Mucosa of descending colon (tissue), 3 donors: ENCODE results near the gene ZSWIM8. TPM values are rescaled to one million over a fixed set of nuclear protein-coding genes. Genes with fewer than 3 reads are reported as not detected.
A peak's percentile ranks its signal among the peaks of the same experiment; 100 is the strongest.

Source experiments
- ATAC-seq: fragments of 200-7000 bp; cut with Tn5 transposase; one replicate; pipeline ENCODE4 v1.9.1; 2020; ENCODE audit warnings: mild to moderate bottlenecking, moderate library complexity
- DNase-seq, 3 donors: peaks; one replicate each; pipeline ENCODE4 v3.0.0-alpha.2; 2020
- H3K36me3 ChIP-seq: fragments of 200-600 bp; one replicate; pipeline ENCODE4 v1.8.0; 2021; ENCODE audit warnings: low read depth, mild to moderate bottlenecking
- H3K4me1 ChIP-seq: fragments of 200-600 bp; one replicate; pipeline ENCODE4 v1.8.0; 2021; ENCODE audit warnings: low read depth, mild to moderate bottlenecking
- H3K4me3 ChIP-seq: fragments of 200-600 bp; one replicate; pipeline ENCODE4 v1.8.0; 2021; ENCODE audit warnings: mild to moderate bottlenecking
- H3K9me3 ChIP-seq: fragments of 200-600 bp; one replicate; pipeline ENCODE4 v1.8.0; 2021; ENCODE audit warnings: mild to moderate bottlenecking
- intact Hi-C, 2 donors: fragments of 100-400 bp; cut with DNase I in 1 of 2; cut with micrococcal nuclease in 1 of 2; formaldehyde crosslinking; loops; one replicate each; pipeline versions ENCODE4 v1.11.0 to v1.11.1; 2022; cut with DNase I, micrococcal nuclease
- total RNA-seq, 3 donors: library from RNA; stranded (reverse); fragmentation: NEBNext Ultra II Directional in 2 of 3; extraction: Animal tissue kit (Norgen Biotek cat#: 25700) in 2 of 3; gene quantifications; one replicate each; pipeline versions ENCODE4 v1.2.1 to v1.2.4, GENCODE V29; 2021 to 2023
- TF ChIP-seq, protein P1 (sequence below): fragments of 200-600 bp; IDR thresholded peaks from one replicate; pipeline ENCODE4 v1.8.0; 2022; ENCODE audit warnings: antibody characterized with exemption, mild to moderate bottlenecking
- donor health status: DM: no; HTN: no; CAD: no; lungs with moderate emphysema.
- donor health status: DM: no; HTN: no; CAD: no.
- donor health status: DM: no; HTN: yes; CAD: no.

The ZSWIM8 gene
- total RNA-seq, 3 donors from 2014 or later, result 72.5 to 119 (median 90.1) TPM

DNA sequence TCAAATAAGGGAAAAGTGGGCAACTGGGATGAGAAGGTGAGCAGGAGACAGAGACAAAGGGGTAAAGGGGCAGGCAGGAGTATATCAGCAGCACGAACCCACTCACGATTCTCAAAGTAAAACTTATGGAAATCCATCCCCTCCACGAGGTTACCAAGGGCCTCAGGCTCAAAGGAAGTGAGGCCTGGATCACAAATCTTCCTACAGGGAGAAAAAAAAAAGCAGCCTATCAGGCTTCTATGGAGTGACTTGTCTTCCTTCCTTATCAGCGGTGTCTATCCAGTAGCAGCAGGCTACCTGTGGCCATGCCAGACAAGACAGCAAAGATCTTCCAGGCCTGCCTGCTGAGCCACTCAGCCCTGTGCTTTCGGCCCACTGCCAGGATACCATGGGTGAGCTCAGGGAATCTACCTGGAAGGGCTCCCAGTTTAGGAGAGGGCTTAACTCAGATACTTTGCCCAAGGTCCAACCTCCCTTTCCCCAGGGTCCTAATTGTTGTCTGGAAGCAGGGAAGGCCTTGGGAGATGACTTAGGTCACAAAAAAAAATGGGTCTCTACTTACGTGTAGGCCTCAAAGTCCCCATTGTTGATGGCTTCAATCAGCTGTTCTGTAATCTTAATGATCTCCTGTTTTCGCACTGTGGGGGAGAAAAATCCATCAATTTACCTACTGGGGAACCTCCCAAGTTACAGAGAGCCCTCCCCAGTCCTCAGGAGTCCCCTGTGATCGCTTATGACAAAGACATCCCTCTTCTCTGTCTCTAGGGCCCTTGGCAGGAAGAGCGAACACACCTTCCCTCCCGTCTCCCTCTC is 31.7 kb downstream of the ZSWIM8 start:
- ATAC-seq (no peak), DNase-seq (no peak)
- intact Hi-C loops, result no loop called here
- H3K4me3 ChIP-seq, result no peak overlapping the region
- no peaks in the 10 kb centered on the region for H3K36me3 ChIP-seq
- H3K9me3 ChIP-seq, result no peaks in the 10 kb centered on the region
- H3K4me1 ChIP-seq, result peaks cover 7% of the 10 kb centered on the region
- TF ChIP-seq, protein P1, sequence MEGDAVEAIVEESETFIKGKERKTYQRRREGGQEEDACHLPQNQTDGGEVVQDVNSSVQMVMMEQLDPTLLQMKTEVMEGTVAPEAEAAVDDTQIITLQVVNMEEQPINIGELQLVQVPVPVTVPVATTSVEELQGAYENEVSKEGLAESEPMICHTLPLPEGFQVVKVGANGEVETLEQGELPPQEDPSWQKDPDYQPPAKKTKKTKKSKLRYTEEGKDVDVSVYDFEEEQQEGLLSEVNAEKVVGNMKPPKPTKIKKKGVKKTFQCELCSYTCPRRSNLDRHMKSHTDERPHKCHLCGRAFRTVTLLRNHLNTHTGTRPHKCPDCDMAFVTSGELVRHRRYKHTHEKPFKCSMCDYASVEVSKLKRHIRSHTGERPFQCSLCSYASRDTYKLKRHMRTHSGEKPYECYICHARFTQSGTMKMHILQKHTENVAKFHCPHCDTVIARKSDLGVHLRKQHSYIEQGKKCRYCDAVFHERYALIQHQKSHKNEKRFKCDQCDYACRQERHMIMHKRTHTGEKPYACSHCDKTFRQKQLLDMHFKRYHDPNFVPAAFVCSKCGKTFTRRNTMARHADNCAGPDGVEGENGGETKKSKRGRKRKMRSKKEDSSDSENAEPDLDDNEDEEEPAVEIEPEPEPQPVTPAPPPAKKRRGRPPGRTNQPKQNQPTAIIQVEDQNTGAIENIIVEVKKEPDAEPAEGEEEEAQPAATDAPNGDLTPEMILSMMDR, result no peak

- intact Hi-C loops, result no loop called here
- TF ChIP-seq, protein P1, result no peak
- H3K9me3 ChIP-seq, result no peaks in the 10 kb centered on the region
- H3K4me1 ChIP-seq, result peaks cover 7% of the 10 kb centered on the region
- H3K36me3 ChIP-seq, result no peaks in the 10 kb centered on the region
- DNase-seq (no peak), ATAC-seq (no peak)
- H3K4me3 ChIP-seq, result no peak overlapping the region
Observed at GRCh38 chr10:73817826-73818225, 32.4 kb downstream of the ZSWIM8 start.

GRCh38 chr10:73818402-73818801 is 33.0 kb downstream of the ZSWIM8 start:
- TF ChIP-seq, protein P1, result no peak
- Histone ChIP-seq H3K4me1 (peaks cover 7% of the 10 kb centered on the region), H3K9me3 (no peaks in the 10 kb centered on the region), H3K36me3 (no peaks in the 10 kb centered on the region), H3K4me3 (no peak overlapping the region)
- intact Hi-C loops, result no loop called here
- no peak for ATAC-seq
- no peak for DNase-seq

- Histone ChIP-seq H3K36me3 (no peaks in the 10 kb centered on the region), H3K4me1 (peaks cover 7% of the 10 kb centered on the region), H3K9me3 (no peaks in the 10 kb centered on the region), H3K4me3 (no peak overlapping the region)
- DNase-seq, result no peak
- no peak for ATAC-seq
- intact Hi-C loops, result no loop called here
- TF ChIP-seq, protein P1, result no peak
Observed at GRCh38 chr10:73819081-73819480, 33.7 kb downstream of the ZSWIM8 start.

- Histone ChIP-seq H3K36me3 (no peaks in the 10 kb centered on the region), H3K4me3 (no peak overlapping the region), H3K4me1 (peaks cover 7% of the 10 kb centered on the region), H3K9me3 (no peaks in the 10 kb centered on the region)
- DNase-seq (peak; percentile 87 to 90 (median 88)), ATAC-seq (peak; percentile 95)
- TF ChIP-seq, protein P1, result no peak
- intact Hi-C loops, result no loop called here
Observed at GRCh38 chr10:73819513-73820093, 34.2 kb downstream of the ZSWIM8 start.
